Activated T-helper 1 cell treated with Interleukin-2 at 50 U/mL for 16 hours (primary cell): ENCODE results near the gene REV1.
"Not testable (repeated sequence)": the region's sequence is repeated elsewhere in the genome, so short reads cannot be mapped to it uniquely, and the experiment has no call there.

Source experiments
- DNase-seq: peaks from one replicate; pipeline ENCODE4 v3.0.0-alpha.2; 2020; ENCODE audit warnings: low read depth

Gene REV1

GRCh38 chr2:99489761-99490622 is at the start of gene REV1:
TSS of gene REV1 (minus strand) at chr2:99490017. CDS start at chr2:99464975, 25,042 bp downstream.
- DNase-seq = peak; percentile 92

GRCh38 chr2:99537910-99538485 is 48.2 kb upstream of the REV1 start:
- DNase-seq = no peak

- DNase-seq = no peak
Measured at GRCh38 chr2:99524056-99524455, 34.2 kb upstream of the REV1 start.

DNA sequence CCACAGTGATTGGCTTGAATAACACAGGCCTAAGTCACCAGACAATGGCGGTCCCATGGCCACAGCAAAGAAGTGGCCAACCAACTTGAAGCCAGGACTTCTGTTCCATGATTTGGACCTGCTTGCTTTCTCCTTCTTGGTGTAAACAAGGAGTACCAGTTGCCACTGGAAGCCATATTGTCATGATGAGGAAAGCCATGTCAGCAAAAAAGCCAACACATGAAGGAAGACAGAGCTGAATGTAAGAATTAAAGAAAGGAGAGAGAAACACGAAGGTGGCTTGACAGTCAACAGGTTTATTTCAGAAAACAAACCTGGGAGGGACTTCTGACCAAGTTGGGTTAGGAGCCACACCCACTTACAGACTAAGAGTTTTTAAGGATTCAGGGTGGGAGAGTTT is 32.3 kb upstream of the REV1 start:
- no peak for DNase-seq

DNA sequence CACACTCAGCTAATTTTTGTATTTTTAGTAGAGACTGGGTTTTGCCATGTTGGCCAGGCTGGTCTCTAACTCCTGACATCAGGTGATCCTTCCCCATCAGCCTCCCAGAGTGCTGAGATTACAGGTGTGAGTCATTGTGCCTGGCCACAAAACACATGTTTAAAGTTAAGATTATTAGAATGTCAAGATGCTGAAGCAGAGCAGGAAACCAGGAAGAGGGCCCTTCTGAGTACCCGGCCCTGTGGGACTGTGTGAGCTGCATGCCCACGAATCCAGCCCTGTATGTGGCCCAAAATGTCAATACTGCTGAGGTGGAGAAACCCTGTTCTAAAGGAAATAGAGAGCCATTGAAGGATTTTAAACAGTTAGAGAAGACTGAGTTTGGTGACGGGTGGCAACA is 31.0 kb upstream of the REV1 start:
- no peak for DNase-seq

DNA sequence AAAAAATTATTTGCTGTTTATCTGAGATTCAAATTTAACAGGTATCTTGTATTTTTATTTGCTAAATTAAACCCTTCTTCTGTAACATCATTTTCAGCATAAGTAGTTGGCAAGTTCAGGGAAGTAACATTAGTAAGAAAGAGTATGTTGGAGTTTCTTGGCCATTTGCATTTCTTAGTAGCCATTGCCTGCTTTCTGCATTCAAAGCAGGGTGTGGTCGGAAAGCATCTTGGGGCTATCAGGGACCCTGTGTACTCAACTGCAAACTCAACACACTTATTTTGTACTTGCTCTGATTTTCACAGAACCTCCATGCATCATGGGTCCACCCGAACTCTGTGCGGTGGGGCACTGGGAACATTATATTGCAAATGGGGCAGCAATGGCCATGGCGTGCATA is 30.4 kb upstream of the REV1 start:
- no peak for DNase-seq

DNA sequence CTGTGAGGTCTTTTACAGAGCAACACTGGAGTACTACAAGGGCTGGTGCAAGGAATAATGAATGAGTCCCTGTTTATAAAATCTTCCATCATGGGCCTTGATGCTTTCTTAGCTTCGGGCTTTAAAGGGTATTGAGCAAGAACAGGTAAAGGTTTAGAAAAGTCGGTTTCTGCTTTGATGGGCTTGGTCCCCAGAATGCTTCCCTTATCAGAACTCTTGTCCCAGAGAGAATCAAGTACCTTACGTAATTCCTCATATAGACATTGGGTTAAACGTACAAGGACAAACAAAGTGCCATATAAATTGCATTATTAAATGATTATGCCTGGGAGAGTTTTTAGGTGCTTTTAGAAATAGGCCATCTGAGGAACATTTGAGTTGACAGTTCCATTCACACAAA is 24.5 kb upstream of the REV1 start:
- no peak for DNase-seq

GRCh38 chr2:99512181-99512591 is 22.4 kb upstream of the REV1 start:
- DNase-seq = no peak

DNA sequence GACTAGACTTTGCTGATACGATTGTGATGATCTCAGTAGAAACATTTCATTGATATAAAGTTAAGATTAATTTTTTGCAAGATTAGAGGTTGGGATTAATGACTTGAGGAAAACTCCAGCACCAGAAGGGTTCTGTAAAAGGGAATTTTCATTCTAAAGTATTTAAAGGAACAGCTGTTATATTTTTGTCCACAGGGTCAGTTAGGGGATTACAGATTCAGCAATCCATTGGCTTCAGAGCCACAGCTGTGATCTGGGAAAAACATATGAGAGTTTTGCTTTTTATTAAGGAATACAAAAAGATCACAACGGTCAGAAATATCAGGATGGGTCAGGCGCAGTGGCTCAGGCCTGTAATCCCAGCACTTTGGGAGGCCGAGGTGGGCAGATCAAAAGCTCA is 19.6 kb upstream of the REV1 start:
- DNase-seq = no peak

DNA sequence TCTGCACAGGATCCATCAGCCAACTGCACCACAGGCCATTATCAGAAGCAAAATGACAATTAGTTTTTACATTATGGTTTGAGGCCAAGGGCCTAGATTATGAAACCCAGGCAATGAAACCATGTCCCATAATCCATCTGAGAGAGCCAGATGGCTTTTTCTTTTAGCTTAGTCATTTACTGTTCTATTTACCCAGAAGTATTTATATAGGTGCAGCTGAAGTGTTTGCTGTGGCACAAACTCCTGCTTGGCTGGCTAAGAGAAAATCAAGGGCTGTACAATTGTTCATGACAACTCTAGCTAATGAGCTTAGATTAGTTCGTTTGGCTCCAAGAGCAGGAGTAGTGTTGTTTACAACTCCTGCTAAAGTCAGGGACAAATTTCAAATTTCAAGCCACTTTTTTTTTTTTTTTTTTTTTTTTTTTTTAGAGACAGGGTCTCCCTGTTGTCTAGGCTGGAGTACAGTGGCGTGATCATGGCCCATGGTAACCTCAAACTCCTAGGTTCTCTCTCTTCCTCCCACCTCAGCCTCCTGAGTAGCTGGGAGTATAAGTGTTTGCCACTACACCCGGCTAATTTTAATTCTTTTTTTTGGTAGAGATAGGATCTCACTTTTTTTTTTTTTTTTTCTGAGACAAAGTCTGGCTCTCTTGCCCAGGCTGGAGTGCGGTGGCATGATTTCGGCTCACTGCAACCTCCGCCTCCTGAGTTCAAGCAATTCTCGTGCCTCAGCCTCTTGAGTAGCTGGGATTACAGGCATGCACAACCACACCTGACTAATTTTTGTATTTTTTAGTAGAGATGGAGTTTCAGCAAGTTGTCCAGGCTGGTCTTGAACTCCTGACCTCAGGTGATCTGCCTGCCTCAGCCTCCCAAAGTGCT is 18.4 kb upstream of the REV1 start:
- no peak for DNase-seq

DNA sequence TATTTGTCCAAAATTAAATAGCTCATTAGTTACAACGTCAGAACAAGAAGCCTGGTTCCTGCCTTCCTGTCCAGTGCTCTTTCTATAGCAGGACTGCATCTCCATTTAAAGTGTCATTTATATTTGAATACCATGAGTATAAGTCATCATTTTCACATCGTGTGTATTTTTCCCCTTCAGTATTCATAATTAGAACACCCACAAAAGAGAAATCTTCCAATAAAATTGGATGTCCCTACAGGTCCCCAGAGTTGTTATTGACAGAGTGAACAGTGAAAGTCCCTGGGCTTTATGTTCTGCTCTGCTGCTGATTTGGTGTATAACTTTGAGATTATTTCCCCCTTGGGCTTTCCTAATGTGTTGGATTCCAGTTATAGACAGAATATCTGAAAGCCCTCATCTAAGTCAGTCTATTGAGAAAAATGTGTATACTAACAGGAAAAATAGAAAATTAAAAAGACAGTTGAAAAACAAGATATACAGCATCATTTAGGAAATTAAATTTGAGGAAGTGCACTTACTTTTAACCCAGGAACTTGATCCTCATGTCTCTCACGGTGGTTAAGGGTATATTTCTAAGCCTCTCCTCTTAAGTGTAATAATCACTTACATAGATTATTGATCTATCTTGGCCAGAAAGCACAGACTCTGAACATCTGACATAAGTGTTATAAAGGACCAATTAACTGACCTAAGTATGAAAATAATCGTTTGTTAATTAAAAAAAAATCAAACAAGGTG is 15.2 kb upstream of the REV1 start:
- no peak for DNase-seq

- DNase-seq = not testable (repeated sequence)
Measured at GRCh38 chr2:99503662-99504416, 14.0 kb upstream of the REV1 start.

DNA sequence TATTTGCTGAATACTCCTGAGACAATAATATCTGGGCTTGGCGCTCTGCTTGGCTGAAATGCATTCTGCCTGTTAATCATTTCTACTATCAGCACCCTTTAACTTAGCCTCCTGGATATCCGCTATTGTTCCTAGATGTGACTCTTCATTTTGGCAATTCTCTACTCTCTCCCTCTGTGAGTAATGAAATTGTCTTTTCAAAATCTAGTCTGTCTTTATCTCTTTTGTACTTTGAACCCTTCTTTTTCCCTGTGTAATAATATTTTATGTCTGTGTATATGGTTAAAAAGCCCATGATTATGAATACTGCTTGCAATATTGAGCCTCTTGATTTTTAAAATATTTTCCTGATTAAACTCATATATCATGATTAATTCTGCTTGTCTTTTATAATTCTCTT is 6.2 kb upstream of the REV1 start:
- no peak for DNase-seq

DNA sequence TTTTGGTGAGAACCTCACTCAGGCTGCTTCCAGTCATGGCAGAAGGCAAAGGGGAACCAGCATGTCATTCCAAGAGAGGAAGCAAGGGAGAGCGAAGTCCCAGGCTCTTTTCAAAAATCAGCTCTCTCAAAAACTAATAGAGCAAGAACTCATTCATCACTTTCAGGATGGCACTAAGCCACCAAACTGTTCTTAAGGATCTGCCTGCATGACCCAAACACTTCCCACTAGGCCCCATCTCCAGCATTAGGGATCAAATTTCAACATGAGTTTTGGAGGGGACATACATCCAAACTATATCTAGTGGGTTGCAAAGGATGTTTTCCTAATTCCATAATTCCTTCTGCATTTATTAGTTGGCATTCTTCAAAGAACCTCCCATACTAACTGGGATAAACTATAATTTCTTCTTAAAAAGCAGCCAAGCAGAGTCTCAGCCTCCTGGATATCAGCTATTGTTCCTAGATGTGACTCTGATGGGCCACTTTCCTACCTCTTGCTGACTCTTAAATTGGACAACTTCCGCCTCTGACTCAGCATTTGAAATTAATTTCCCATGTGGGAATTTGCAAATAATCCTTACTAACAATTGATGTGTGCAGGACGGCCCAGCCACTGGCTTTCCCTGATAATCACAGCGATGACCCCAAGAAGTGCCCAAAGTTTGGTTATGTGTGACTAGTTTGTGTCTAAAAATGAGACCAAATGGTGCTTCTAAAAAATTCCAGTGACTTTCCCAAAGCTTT is 5.5 kb upstream of the REV1 start:
- no peak for DNase-seq

DNA sequence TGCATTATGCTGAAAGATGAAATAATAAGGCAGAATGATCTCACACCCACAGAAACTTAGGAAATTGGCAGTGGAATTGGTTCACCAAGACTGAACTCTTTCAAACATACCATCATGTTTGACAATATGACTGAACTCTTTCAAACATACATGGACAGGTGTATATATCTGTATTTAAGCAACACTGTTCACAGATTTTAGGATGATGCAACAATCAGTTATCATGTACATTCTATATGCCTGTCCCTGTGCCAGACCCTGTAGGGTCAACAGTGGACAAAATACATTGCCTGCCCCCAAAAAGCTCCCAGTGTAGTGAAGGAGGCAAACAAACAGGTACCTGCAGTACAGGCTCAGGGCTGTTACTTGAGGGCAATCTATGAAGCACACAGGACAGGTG is 2.9 kb upstream of the REV1 start:
- no peak for DNase-seq

- DNase-seq = no peak
Measured at GRCh38 chr2:99490623-99491461, 1.0 kb upstream of the REV1 start.

- peak; percentile 26 for DNase-seq
Measured at GRCh38 chr2:99489063-99489760, 605 bp downstream of the REV1 start.

GRCh38 chr2:99488539-99489062 is 1.2 kb downstream of the REV1 start:
- no peak for DNase-seq

DNA sequence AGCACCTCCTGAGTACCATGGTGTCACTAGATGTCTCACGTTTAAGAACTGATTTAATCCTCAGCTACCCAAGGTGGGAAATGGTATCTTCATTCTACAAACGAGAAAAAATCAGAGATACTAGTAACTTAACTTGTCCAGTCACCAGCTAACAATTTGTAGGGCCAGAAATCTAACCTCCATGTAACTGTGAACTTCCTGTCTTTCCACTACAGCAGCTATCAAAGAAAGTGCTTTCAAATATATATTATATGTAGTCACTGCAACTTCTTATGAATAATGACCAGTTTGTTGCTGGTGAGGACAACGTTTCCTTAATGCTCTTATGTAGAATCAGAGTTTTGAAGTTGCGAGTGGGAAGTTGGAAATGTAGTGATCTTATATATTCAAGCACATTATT is 1.9 kb downstream of the REV1 start:
- DNase-seq = no peak
